GM23338 (cell line): ENCODE measurements around the gene MMP17.

ENCODE experiments used
- ZNF114 ChIP-seq: fragments of 250-450 bp; sonication (Bioruptor Pico); IDR thresholded peaks from 2 replicates; pipeline ENCODE4 v1.5.0; 2020; ENCODE audit warnings: mild to moderate bottlenecking, moderate library complexity
- ZNF331 ChIP-seq: fragments of 250-450 bp; sonication (Bioruptor Pico); IDR thresholded peaks from 2 replicates; pipeline ENCODE4 v1.5.0; 2020; ENCODE audit warnings: low read depth, mild to moderate bottlenecking, moderate library complexity

GRCh38 chr12:131894313-131894860, 66.2 kb downstream of the MMP17 start, which contains the start of gene ULK1:
- TF ChIP-seq ZNF331 (CRISPR knock-in tag): no peak
- TF ChIP-seq ZNF114 (CRISPR knock-in tag): no peak
